Spleen (tissue), 7 donors: ENCODE data around the gene PTPN14.

Source experiments
- POLR2A ChIP-seq, 3 donors: fragments of 450-650 bp; IDR thresholded peaks; one replicate each; pipeline ENCODE4 v1.5.1; 2017; ENCODE audit warnings: antibody characterized with exemption in 3 of 3, mild to moderate bottlenecking in 1 of 3
- TF ChIP-seq, protein P1 (sequence below), 11 experiments: fragments of 200-600 bp in 7 of 11; fragments of 450-650 bp in 4 of 11; sonication (generic) in 4 of 11; IDR thresholded peaks in 8 of 11; conservative IDR thresholded peaks in 3 of 11; 1 replicate in 7 of 11; 2 replicates in 4 of 11; pipeline versions ENCODE4 v1.4.0 to v1.8.0; 2016 to 2021; ENCODE audit warnings: antibody characterized with exemption in 11 of 11, inconsistent platforms in 4 of 11, mild to moderate bottlenecking in 1 of 11
- donor health status: DM: no; HTN: no; CAD: no; lungs with moderate emphysema.
- donor health status: DM: no; HTN: no; CAD: no.
- donor health status: DM: no; HTN: no; CAD: no.

GRCh38 chr1:214493126-214493796 is 58.1 kb downstream of the PTPN14 start:
- TF ChIP-seq, protein P1, sequence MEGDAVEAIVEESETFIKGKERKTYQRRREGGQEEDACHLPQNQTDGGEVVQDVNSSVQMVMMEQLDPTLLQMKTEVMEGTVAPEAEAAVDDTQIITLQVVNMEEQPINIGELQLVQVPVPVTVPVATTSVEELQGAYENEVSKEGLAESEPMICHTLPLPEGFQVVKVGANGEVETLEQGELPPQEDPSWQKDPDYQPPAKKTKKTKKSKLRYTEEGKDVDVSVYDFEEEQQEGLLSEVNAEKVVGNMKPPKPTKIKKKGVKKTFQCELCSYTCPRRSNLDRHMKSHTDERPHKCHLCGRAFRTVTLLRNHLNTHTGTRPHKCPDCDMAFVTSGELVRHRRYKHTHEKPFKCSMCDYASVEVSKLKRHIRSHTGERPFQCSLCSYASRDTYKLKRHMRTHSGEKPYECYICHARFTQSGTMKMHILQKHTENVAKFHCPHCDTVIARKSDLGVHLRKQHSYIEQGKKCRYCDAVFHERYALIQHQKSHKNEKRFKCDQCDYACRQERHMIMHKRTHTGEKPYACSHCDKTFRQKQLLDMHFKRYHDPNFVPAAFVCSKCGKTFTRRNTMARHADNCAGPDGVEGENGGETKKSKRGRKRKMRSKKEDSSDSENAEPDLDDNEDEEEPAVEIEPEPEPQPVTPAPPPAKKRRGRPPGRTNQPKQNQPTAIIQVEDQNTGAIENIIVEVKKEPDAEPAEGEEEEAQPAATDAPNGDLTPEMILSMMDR (IDR thresholded peaks at IDR 0.05 in 8 of 11, conservative IDR thresholded peaks at IDR 0.05 in 3 of 11), result no peak
- no peak for TF ChIP-seq POLR2A (IDR thresholded peaks at IDR 0.05)
